ENCODE data around the gene RAB12. TPM values are rescaled to one million over a fixed set of nuclear protein-coding genes. Genes with fewer than 3 reads are reported as not detected.
"Not testable (repeated sequence)": the region's sequence is repeated elsewhere in the genome, so short reads cannot be mapped to it uniquely, and the experiment has no call there.

Gene RAB12
- total RNA-seq, 4 donors from 2014 or later = 32.0 to 46.7 (median 39.1) TPM

DNA sequence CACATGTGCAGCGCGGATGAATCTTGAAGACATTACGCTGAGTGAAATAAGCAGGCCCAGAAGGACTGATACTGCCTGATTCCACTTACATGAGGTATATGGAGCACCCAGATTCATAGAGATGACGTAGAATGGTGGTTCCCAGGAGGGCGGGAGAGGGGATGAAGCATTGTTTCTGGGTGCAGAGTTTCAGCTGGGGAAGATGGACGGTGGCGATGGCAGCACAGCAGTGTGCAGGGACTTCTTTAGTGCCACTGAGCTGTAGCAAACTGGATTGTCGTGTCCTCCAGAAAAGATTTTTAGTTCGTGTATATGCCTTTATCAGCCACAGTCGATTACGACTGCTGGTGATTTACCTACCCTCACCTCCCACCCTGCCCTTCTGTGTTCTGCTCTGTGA lies 30.5 kb downstream of the RAB12 start:
- 91 to 92% methylated on average over 11 of the region's 11 CpGs for WGBS, 2 donors
- H3K27ac ChIP-seq = no peak overlapping the region
- no peaks in the 10 kb centered on the region for H3K4me1 ChIP-seq
- H3K9me3 ChIP-seq = no peaks in the 10 kb centered on the region
- H3K4me3 ChIP-seq = no peak overlapping the region
- H3K27me3 ChIP-seq = no peaks in the 10 kb centered on the region
- intact Hi-C loops (cut with DNase I) = no loop called here
- DNase-seq = no peak
- TF ChIP-seq, protein P1, sequence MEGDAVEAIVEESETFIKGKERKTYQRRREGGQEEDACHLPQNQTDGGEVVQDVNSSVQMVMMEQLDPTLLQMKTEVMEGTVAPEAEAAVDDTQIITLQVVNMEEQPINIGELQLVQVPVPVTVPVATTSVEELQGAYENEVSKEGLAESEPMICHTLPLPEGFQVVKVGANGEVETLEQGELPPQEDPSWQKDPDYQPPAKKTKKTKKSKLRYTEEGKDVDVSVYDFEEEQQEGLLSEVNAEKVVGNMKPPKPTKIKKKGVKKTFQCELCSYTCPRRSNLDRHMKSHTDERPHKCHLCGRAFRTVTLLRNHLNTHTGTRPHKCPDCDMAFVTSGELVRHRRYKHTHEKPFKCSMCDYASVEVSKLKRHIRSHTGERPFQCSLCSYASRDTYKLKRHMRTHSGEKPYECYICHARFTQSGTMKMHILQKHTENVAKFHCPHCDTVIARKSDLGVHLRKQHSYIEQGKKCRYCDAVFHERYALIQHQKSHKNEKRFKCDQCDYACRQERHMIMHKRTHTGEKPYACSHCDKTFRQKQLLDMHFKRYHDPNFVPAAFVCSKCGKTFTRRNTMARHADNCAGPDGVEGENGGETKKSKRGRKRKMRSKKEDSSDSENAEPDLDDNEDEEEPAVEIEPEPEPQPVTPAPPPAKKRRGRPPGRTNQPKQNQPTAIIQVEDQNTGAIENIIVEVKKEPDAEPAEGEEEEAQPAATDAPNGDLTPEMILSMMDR (IDR thresholded peaks at IDR 0.05) = no peak
- no peak for TF ChIP-seq POLR2A (IDR thresholded peaks at IDR 0.05)
- peaks cover 14 to 71% (median 17%) of the 10 kb centered on the region in 3 donors for H3K36me3 ChIP-seq

- H3K27me3 ChIP-seq = no peaks in the 10 kb centered on the region
- intact Hi-C loops (cut with DNase I) = no loop called here
- DNase-seq = no peak
- 26 to 37% methylated on average over 3 of the region's 3 CpGs for WGBS, 2 donors
- no peak overlapping the region for H3K27ac ChIP-seq
- no peaks in the 10 kb centered on the region for H3K9me3 ChIP-seq
- peaks cover 4 to 34% (median 6%) of the 10 kb centered on the region in 3 donors for H3K36me3 ChIP-seq
- TF ChIP-seq, protein P1 (IDR thresholded peaks at IDR 0.05) = no peak
- TF ChIP-seq POLR2A (IDR thresholded peaks at IDR 0.05) = no peak
- no peak overlapping the region for H3K4me3 ChIP-seq
- no peaks in the 10 kb centered on the region for H3K4me1 ChIP-seq
These were observed 34.2 kb downstream of the RAB12 start for GRCh38 chr18:8643326-8643878.

- WGBS, 2 donors = no CpG with 5 or more reads among the region's 3 CpGs
- H3K9me3 ChIP-seq; H3K4me3 ChIP-seq; H3K36me3 ChIP-seq; intact Hi-C loops (cut with DNase I); H3K27ac ChIP-seq; H3K4me1 ChIP-seq; H3K27me3 ChIP-seq; DNase-seq: not testable (repeated sequence)
These were observed 38.1 kb downstream of the RAB12 start for GRCh38 chr18:8647359-8647758.

DNA sequence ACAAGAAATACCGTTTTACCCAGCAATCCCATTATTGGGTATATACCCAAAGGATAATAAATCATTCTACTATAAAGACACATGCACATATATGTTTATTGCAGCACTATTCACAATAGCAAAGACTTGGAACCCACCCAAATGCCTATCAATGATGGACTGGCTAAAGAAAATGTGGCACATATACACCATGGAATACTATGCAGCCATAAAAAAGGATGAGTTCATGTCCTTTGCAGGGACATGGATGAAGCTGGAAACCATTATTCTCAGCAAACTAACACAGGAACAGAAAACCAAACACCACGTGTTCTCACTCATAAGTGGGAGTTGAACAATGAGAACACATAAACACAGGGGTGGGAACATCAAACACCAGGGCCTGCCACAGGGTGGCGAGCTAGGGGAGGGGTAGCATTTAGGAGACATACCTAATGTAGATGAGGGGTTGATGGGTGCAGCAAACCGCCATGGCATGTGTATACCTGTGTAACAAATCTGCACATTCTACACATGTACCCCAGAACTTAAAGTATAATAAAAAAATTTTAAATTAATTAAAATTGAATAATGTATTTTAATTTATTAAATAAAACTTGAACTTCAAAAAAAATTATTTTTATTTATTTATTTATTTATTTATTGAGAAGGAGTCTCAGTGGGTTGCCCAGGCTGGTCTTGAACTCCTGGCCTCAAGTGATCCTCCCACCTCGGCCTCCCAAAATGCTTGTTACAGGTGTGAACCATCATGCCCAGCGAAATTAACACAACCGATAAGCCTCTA lies 42.4 kb downstream of the RAB12 start:
- DNase-seq; intact Hi-C loops (cut with DNase I); H3K36me3 ChIP-seq; H3K4me1 ChIP-seq; H3K27ac ChIP-seq; H3K4me3 ChIP-seq; H3K27me3 ChIP-seq; H3K9me3 ChIP-seq: not testable (repeated sequence)
- 73 to 85% methylated on average over 7 of the region's 7 CpGs for WGBS, 2 donors

GRCh38 chr18:8654503-8655451 lies 45.5 kb downstream of the RAB12 start:
- intact Hi-C loops (cut with DNase I) = loop anchor here (5.0 kb wide), 1 partner anchor 338 kb away; no protein-coding TSS in a partner anchor
- TF ChIP-seq, protein P1 (IDR thresholded peaks at IDR 0.05) = peak; percentile 59 to 91 (median 81)
- no peak for TF ChIP-seq POLR2A (IDR thresholded peaks at IDR 0.05)

More at GRCh38 chr18:8654503-8655451, 45.5 kb downstream of the RAB12 start:
- Histone ChIP-seq H3K9me3 (no peaks in the 10 kb centered on the region), H3K4me3 (no peak overlapping the region), H3K4me1 (peaks cover 0 to 7% (median 3%) of the 10 kb centered on the region in 3 donors), H3K27ac (no peak overlapping the region), H3K27me3 (no peaks in the 10 kb centered on the region), H3K36me3 (no peaks in the 10 kb centered on the region)
- no peak for DNase-seq
- 32 to 38% methylated on average over 7 of the region's 7 CpGs for WGBS, 2 donors

Data from esophagus squamous epithelium (tissue), 5 donors.